HEK293 (cell line): ENCODE measurements around the gene CCDC120.

Source experiments
- ZBTB8A ChIP-seq: fragments of 450-650 bp; formaldehyde crosslinking; IDR thresholded peaks from 2 replicates; pipeline ENCODE4 v1.5.1; 2016; ENCODE audit warnings: missing biosample characterization, missing genetic modification characterization
- TF ChIP-seq, protein P1 (sequence below): fragments of 450-650 bp; formaldehyde crosslinking; IDR thresholded peaks from 2 replicates; pipeline ENCODE4 v1.5.1; 2016; ENCODE audit warnings: missing biosample characterization, missing genetic modification characterization

DNA sequence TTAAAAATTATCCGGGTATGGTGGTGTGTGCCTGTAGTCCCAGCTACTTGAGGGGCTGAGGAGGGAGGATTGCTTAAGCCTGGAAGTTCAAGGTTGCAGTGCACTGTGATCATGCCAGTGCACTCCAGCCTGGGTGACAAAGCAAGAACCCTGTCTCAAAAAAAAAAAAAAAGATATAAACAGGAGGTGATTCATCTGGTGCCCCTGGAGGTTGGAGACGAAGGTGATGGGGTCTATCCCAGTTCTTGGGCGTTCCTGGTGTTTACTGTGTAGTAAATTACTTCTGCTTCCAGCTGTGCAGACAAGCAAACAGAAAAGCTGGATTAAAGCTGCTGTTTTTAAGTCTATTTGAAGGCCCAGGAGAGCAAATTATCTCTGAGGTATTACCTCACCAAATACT, 44.8 kb downstream of the CCDC120 start:
- TF ChIP-seq, protein P1, sequence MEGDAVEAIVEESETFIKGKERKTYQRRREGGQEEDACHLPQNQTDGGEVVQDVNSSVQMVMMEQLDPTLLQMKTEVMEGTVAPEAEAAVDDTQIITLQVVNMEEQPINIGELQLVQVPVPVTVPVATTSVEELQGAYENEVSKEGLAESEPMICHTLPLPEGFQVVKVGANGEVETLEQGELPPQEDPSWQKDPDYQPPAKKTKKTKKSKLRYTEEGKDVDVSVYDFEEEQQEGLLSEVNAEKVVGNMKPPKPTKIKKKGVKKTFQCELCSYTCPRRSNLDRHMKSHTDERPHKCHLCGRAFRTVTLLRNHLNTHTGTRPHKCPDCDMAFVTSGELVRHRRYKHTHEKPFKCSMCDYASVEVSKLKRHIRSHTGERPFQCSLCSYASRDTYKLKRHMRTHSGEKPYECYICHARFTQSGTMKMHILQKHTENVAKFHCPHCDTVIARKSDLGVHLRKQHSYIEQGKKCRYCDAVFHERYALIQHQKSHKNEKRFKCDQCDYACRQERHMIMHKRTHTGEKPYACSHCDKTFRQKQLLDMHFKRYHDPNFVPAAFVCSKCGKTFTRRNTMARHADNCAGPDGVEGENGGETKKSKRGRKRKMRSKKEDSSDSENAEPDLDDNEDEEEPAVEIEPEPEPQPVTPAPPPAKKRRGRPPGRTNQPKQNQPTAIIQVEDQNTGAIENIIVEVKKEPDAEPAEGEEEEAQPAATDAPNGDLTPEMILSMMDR (tag by site-specific recombination) = no peak
- TF ChIP-seq ZBTB8A (tag by site-specific recombination) = no peak
